Measurements from ENCODE around the gene HDAC11.

DNA sequence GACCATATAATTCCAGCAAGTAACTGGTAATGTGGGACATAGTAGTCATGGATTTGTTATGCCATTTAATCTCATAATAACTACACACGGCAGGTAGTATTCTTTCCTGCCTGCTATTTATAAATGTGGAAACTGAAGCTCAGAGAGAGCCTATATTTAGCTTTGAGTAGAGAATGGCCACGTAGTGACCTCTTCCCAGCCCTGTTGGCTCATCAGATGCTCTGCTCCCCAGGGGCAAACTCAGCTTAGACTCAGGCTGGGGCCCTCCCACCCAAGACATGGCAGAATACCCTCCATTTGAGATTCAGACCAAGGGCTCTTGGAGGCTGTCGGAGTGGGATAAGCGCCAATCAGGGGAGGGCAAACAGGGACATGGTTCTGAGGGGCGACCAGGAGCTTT is 17.3 kb upstream of the HDAC11 start:
- TF ChIP-seq, protein P1, sequence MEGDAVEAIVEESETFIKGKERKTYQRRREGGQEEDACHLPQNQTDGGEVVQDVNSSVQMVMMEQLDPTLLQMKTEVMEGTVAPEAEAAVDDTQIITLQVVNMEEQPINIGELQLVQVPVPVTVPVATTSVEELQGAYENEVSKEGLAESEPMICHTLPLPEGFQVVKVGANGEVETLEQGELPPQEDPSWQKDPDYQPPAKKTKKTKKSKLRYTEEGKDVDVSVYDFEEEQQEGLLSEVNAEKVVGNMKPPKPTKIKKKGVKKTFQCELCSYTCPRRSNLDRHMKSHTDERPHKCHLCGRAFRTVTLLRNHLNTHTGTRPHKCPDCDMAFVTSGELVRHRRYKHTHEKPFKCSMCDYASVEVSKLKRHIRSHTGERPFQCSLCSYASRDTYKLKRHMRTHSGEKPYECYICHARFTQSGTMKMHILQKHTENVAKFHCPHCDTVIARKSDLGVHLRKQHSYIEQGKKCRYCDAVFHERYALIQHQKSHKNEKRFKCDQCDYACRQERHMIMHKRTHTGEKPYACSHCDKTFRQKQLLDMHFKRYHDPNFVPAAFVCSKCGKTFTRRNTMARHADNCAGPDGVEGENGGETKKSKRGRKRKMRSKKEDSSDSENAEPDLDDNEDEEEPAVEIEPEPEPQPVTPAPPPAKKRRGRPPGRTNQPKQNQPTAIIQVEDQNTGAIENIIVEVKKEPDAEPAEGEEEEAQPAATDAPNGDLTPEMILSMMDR (conservative IDR thresholded peaks at IDR 0.05; ENCODE audit: low read depth, low read length) = no peak
- no peak for TF ChIP-seq EZH2 (IDR thresholded peaks at IDR 0.05; ENCODE audit: borderline replicate concordance, low read depth, low read length, poor library complexity, severe bottlenecking)
